ENCODE measurements around the gene B3GALT5.

- TF ChIP-seq CTCF (IDR thresholded peaks at IDR 0.05), result no peak
- no peak for TF ChIP-seq POLR2AphosphoS5 (IDR thresholded peaks at IDR 0.05)
- TF ChIP-seq EP300 (IDR thresholded peaks at IDR 0.05), result no peak
Measured at GRCh38 chr21:39664586-39664985, 51.8 kb downstream of the B3GALT5 start.
